GM13976 (cell line): ENCODE results near the gene DCLK3.

Source experiments
- DNase-seq: peaks from one replicate; pipeline ENCODE4 v3.0.0; 2012; ENCODE audit warnings: low spot score
- CTCF ChIP-seq: IDR thresholded peaks from 2 replicates; pipeline ENCODE4 v1.5.1; 2012; ENCODE audit warnings: borderline replicate concordance, mild to moderate bottlenecking; ENCODE audit not compliant: insufficient read depth; ENCODE audit errors: extremely low read depth, missing control alignments, control extremely low read depth
- in situ Hi-C: fragments of 300-500 bp; cut with MboI; formaldehyde crosslinking; loops from one replicate; pipeline ENCODE4 v1.12.0; 2022; ENCODE audit warnings: low sequenced_read_pairs, mixed read lengths, inconsistent platforms; ENCODE audit not compliant: unreplicated experiment

The DCLK3 gene

GRCh38 chr3:36729204-36730056, 34.9 kb downstream of the DCLK3 start:
- peak; percentile 41 for TF ChIP-seq CTCF
- in situ Hi-C loops = loop anchor here (10.0 to 25.0 kb wide), 3 partner anchors 135 to 483 kb away; no protein-coding TSS in a partner anchor
- peak; percentile 51 for DNase-seq

- no peak for DNase-seq
- in situ Hi-C loops = loop anchor here (25.0 kb wide), 1 partner anchor 752 kb away; no protein-coding TSS in a partner anchor
- no peak for TF ChIP-seq CTCF
These were observed 49.8 kb downstream of the DCLK3 start for GRCh38 chr3:36714343-36715086.

DNA sequence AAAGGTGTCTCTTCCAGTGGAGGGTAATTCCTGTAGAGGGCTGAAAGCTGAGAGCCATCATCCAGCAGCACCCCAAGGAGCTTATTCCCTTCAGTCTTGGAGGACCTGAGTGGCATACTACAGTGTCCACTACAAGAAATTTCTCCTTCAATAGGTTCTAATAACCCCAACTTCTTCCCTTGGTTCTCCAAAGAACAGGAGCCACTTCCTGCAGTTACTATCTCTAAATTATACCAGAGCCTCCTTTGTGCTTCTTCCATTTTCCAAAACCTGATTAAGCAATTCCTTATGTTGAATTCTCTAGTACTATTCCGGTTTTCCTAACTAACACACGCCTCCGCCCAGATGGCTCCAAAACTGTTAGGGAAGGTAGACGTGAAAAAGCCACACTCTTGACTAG, 50.4 kb downstream of the DCLK3 start:
- TF ChIP-seq CTCF = no peak
- no peak for DNase-seq
- in situ Hi-C loops = loop anchor here (25.0 kb wide), 1 partner anchor 752 kb away; no protein-coding TSS in a partner anchor

DNA sequence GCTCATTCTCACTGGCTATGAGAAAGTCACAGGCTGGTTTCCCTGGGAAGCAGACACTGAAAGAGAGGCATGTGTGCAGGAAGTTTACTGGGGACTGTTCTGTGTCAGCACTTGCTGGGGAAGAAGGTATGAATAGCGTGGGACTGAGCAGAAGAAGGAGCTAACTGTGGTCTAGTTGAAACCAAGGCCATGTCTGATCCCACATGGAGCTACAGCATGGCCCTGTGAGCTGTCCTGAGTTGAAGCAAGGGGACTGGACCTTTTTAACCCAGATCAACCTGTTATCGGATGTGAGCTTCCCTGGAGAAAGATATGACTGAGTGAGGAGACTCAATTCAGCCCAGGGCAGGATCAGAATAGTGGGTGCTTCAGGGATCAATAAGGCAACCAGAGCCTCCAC, 53.7 kb downstream of the DCLK3 start:
- TF ChIP-seq CTCF = no peak

GRCh38 chr3:36709826-36710365, 54.5 kb downstream of the DCLK3 start:
- DNase-seq = no peak
- in situ Hi-C loops = loop anchor here (25.0 kb wide), 1 partner anchor 748 kb away; no protein-coding TSS in a partner anchor
- TF ChIP-seq CTCF = no peak

More for the DNA sequence above, 53.7 kb downstream of the DCLK3 start:
- DNase-seq = no peak
- in situ Hi-C loops = loop anchor here (25.0 kb wide), 1 partner anchor 748 kb away; no protein-coding TSS in a partner anchor

DNA sequence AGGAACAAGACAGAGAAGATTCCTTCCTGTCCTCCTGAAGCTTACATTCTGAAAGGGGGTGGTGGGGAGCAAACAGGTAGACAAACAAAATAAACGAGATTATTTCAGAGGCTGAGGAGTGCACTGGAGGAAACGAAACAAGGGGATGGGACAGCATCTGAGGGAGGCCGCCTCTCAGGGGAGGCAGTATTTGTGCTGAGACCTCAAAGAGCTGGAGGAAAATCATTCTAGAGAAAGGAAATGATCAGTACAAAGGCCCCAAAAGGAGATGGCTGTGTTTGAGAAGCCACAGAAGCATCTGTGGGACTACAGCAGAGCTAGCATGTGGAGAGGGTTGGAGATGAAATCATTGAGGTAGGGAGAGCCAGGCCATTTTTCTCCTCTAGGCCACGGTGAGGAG, 55.1 kb downstream of the DCLK3 start:
- in situ Hi-C loops = loop anchor here (25.0 kb wide), 1 partner anchor 747 kb away; no protein-coding TSS in a partner anchor
- no peak for TF ChIP-seq CTCF
- no peak for DNase-seq
